ENCODE results near the gene EXOC6B. TPM values are rescaled to one million over a fixed set of nuclear protein-coding genes. Genes with fewer than 3 reads are reported as not detected.

EXOC6B gene
- total and polyA plus RNA-seq, 7 donors, result 4.4 to 26.8 (median 14.1) TPM

DNA sequence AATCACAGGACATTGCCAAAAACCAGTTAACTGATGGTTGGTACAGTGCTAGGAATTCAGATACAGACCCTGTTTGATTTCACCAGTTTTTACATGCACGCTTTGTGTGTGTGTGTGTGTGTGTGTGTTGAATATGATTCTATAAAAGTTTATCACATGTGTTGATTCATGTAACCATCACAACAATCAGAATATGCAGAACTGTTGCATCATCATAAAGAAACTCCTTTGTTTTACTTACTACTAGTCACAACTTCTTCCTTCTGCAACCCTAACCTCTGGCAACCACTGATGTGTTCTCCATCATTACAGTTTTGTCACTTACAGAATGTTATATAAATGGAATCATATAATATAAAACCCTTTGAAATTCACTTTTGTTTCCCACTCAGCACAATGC lies 533.4 kb downstream of the EXOC6B start:
- H3K27ac ChIP-seq, result no peak overlapping the region
- no peak overlapping the region for H3K4me3 ChIP-seq
- H3K27me3 ChIP-seq (ENCODE audit: insufficient read depth in 3 of 3, low read length in 2 of 3), result no peaks in the 10 kb centered on the region
- no peaks in the 10 kb centered on the region for H3K9me3 ChIP-seq
- no peak for DNase-seq
- intact Hi-C loops (cut with DNase I), result no loop called here
- no peaks in the 10 kb centered on the region for H3K36me3 ChIP-seq (ENCODE audit: insufficient read depth in 1 of 2, low read depth in 1 of 2)
- no peaks in the 10 kb centered on the region for H3K4me1 ChIP-seq
- 99 to 100% (median 100%) methylated on average over 1 of the region's 1 CpG for WGBS, 3 donors
- no peak for ATAC-seq
- TF ChIP-seq, protein P1, sequence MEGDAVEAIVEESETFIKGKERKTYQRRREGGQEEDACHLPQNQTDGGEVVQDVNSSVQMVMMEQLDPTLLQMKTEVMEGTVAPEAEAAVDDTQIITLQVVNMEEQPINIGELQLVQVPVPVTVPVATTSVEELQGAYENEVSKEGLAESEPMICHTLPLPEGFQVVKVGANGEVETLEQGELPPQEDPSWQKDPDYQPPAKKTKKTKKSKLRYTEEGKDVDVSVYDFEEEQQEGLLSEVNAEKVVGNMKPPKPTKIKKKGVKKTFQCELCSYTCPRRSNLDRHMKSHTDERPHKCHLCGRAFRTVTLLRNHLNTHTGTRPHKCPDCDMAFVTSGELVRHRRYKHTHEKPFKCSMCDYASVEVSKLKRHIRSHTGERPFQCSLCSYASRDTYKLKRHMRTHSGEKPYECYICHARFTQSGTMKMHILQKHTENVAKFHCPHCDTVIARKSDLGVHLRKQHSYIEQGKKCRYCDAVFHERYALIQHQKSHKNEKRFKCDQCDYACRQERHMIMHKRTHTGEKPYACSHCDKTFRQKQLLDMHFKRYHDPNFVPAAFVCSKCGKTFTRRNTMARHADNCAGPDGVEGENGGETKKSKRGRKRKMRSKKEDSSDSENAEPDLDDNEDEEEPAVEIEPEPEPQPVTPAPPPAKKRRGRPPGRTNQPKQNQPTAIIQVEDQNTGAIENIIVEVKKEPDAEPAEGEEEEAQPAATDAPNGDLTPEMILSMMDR (IDR thresholded peaks at IDR 0.05), result no peak

DNA sequence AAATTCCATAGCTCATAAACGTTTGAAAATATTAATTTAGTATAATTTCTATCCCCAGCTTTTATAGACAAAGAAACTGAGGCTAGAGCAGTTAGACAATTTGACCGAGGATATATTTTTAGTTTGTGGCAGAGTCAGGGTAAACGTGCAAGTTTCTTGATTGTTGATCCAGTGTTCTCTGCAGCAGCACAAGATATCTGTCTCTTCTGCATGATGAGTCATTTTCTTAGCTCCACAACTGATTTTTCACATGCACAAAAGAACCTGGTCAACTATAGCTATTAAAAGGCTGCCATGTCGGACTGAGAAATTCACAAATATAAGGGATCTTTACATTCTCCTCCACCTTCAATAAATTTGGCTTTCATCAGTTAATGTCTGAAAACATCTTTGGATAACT lies 534.8 kb downstream of the EXOC6B start:
- WGBS, 3 donors, result 35 to 66% (median 59%) methylated on average over 4 of the region's 4 CpGs
- DNase-seq (no peak), ATAC-seq (no peak)
- no peaks in the 10 kb centered on the region for H3K36me3 ChIP-seq (ENCODE audit: insufficient read depth in 1 of 2, low read depth in 1 of 2)
- no peak overlapping the region for H3K27ac ChIP-seq
- no peak overlapping the region for H3K4me3 ChIP-seq
- H3K4me1 ChIP-seq, result no peaks in the 10 kb centered on the region
- no peaks in the 10 kb centered on the region for H3K9me3 ChIP-seq
- intact Hi-C loops (cut with DNase I), result no loop called here
- H3K27me3 ChIP-seq (ENCODE audit: insufficient read depth in 3 of 3, low read length in 2 of 3), result no peaks in the 10 kb centered on the region
- TF ChIP-seq, protein P1 (IDR thresholded peaks at IDR 0.05), result no peak

DNA sequence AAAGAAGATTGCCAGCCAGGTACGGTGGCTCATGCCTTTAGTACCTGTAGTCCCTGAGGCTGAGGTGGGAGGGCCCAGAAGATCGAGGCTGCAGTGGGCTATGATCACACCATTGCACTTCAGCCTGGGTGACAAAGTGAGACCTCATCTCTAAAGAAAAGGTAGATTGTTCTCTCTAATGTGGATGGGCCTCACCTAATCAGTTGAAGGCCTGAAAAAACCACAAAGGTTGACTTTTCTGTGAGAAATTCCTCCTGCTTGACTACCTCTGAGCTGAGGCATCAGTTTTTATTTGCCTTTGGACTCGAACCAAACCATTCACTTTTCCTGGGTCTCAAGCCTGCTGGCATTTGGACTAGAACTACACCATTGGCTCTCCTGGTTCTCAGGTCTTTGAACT lies 536.1 kb downstream of the EXOC6B start:
- H3K27me3 ChIP-seq (ENCODE audit: insufficient read depth in 3 of 3, low read length in 2 of 3), result no peaks in the 10 kb centered on the region
- WGBS, 3 donors, result 90 to 97% (median 95%) methylated on average over 3 of the region's 3 CpGs
- H3K9me3 ChIP-seq, result no peaks in the 10 kb centered on the region
- DNase-seq (no peak), ATAC-seq (no peak)
- no peaks in the 10 kb centered on the region for H3K36me3 ChIP-seq (ENCODE audit: insufficient read depth in 1 of 2, low read depth in 1 of 2)
- no peak overlapping the region for H3K4me3 ChIP-seq
- no peaks in the 10 kb centered on the region for H3K4me1 ChIP-seq
- intact Hi-C loops (cut with DNase I), result no loop called here
- TF ChIP-seq, protein P1 (IDR thresholded peaks at IDR 0.05), result no peak
- H3K27ac ChIP-seq, result no peak overlapping the region

DNA sequence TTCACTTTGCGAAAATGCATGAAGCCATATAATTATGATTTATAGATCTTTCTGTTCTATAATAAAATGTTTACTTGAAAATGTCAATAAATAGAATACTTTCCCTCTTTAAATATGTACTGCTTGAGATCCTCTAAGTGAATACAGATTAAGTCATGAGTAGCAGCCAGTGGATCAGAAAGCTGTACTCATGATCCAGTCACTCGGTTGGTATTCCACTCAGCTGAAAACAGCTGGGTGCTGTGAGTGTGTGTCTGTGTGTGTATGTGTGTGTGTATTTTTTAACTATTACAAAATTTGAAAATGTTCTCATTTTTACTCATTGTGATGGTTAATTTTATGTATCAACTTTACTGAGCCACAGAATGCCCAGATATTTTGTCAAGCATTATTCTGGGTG lies 536.5 kb downstream of the EXOC6B start:
- no peaks in the 10 kb centered on the region for H3K27me3 ChIP-seq (ENCODE audit: insufficient read depth in 3 of 3, low read length in 2 of 3)
- H3K9me3 ChIP-seq, result no peaks in the 10 kb centered on the region
- WGBS, 3 donors, result 75 to 87% (median 77%) methylated on average over 2 of the region's 2 CpGs
- no peak overlapping the region for H3K4me3 ChIP-seq
- TF ChIP-seq, protein P1 (IDR thresholded peaks at IDR 0.05), result no peak
- DNase-seq, result no peak
- H3K4me1 ChIP-seq, result no peaks in the 10 kb centered on the region
- intact Hi-C loops (cut with DNase I), result no loop called here
- no peak overlapping the region for H3K27ac ChIP-seq
- no peaks in the 10 kb centered on the region for H3K36me3 ChIP-seq (ENCODE audit: insufficient read depth in 1 of 2, low read depth in 1 of 2)
- ATAC-seq, result no peak

DNA sequence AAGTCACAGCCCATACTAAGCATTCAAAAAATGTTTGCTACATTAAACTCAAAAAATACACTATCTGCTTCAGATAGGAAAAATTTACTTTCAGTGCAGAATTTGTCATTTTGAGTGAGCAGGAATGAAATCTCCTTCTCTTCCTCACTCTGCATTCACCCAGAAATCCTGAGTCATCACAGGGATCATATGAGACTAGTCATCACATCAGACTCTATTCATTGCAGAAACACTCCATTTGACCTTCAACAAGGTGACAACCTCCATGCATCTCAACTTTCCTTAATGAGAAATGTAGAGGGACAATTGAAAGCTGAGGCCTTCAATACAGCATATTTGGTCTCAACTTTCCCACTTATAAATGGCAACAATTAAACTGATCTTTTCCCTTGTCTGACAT lies 547.8 kb downstream of the EXOC6B start:
- DNase-seq (no peak), ATAC-seq (peak; percentile 69 to 83 (median 80))
- Histone ChIP-seq H3K27me3 (ENCODE audit: insufficient read depth in 3 of 3, low read length in 2 of 3) (no peaks in the 10 kb centered on the region), H3K4me3 (no peak overlapping the region), H3K4me1 (peaks cover 22% of the 10 kb centered on the region), H3K9me3 (no peaks in the 10 kb centered on the region), H3K36me3 (ENCODE audit: insufficient read depth in 1 of 2, low read depth in 1 of 2) (no peaks in the 10 kb centered on the region), H3K27ac (no peak overlapping the region)
- TF ChIP-seq, protein P1 (IDR thresholded peaks at IDR 0.05), result no peak
- intact Hi-C loops (cut with DNase I), result no loop called here
